HG03432 (cell line): Measurements from ENCODE around the gene QTRT2.

Source experiments
- ATAC-seq: cut with Tn5 transposase; IDR thresholded peaks from one replicate; pipeline ENCODE4 v1.9.1; 2021; ENCODE audit warnings: mild to moderate bottlenecking, moderate library complexity; ENCODE audit not compliant: unreplicated experiment

QTRT2 gene

DNA sequence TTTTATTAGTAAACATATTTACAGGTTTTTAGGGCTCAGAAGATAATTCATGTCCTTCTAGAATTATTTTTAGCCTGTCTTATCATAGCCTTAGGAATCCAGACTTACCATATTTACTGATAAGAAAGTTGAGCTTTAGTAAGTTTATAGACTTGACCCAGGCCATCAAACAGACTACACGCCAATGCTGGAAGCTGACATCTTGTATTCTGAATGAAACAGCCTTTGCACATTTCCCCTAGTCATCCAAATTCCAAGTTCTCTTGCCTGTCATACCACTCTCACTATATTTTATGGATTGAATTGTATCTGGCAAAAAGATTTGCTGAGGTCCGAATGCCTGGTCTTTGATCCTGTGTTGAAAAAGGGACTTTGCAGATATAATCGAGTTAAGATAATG lies 63.7 kb downstream of the QTRT2 start:
- no peak for ATAC-seq

DNA sequence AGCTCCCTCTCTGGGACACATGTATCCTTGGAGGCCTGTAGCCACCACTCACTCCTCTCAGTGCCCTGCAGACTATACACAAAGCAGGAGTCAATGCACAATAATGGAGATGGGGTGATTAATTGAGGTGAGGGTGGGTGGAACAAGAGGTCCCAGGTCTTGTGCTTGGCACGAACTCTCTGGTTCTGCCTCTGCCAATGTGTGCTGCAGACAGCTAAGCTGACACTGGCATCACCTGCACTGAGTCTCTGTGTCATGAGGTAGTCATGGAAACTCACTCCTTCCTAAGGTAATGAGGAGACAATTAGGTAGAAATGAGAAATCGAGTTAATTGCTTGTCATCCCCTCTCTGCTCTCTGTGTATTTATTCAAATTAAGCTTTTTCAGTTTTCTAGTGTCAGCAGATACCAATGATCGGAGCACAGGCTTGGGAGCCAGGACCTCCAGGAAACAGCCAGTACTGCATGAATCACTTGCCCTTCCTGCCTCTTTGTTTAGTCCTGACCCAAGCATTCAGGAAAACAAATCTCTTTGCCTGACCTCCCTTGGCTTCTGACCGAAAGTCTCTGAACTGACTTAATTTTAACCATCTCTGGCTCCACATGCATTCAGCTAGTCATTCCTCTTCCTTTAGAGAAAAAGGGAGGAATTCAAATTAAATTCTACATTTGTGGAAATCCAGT lies 65.6 kb downstream of the QTRT2 start:
- no peak for ATAC-seq

DNA sequence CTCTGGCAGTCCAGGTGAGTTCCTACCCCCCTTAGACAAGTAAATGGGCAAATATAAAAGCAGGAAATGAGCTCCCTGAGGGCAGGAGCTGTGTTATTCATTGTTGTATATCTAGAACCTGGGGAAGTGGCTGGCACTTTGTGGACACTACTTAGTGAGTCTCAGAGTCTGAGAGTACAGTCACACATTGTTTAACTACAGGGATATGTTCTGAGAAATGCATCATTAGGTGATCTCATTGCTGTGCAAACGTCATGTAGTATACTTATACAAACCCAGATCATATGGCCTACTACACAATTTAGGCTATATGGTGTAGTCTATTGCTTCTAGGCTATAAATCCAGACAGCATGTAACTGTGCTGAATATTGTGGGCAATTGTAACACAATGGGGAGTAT lies 69.9 kb downstream of the QTRT2 start:
- no peak for ATAC-seq

DNA sequence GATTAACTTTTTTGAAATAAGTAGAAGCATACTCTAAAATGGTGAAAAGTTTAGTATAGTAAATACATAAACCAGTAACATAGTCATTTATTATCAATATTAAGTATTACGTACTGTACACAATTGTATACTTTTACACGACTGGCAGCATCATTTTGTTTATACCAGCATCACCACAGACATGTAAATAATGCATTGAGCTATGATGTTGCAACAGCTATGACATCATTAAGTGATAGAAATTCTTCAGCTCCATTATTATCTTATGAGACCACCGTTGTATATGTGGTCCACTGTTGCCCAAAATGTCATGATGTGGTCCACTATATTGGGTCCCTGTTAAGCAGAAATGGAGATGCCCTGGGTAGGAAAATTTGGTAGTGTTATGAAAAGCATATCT lies 71.0 kb downstream of the QTRT2 start:
- no peak for ATAC-seq

DNA sequence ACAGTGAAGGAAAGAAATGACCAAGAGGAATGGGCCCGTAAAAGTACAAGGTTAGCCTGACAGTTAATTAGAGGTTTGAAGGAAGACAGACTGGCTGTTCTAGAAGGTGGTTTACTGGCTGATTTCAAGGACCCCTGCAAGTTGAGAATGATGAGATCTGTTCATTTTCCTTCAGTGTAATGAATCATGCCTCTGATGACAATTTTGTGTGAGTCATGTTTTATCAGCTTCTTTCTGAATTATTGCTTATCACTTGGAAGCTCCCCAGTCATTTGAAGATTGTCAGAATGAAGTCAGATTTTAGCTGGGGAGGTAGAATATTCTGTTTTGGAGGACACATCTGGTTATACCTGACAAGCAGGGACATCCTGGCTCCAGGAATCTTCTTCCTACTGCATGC lies 71.7 kb downstream of the QTRT2 start:
- ATAC-seq: no peak

DNA sequence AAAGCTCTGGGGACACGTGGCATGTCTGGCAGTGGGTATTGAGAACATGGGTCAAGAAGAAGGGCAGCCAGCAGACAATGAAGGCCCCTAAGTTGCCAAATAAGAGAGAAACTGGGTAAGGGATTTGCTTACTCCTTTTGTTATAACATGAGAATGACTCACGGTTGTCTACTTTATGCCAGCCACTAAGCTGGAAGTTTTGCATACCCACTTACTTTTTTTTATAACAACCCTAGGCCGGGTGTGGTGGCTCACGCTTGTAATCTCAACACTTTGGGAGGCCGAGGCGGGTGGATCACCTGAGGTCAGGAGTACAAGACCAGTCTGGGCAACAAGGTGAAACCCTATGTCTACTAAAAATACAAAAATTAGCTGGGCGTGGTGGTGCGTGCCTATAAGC lies 72.3 kb downstream of the QTRT2 start:
- no peak for ATAC-seq

DNA sequence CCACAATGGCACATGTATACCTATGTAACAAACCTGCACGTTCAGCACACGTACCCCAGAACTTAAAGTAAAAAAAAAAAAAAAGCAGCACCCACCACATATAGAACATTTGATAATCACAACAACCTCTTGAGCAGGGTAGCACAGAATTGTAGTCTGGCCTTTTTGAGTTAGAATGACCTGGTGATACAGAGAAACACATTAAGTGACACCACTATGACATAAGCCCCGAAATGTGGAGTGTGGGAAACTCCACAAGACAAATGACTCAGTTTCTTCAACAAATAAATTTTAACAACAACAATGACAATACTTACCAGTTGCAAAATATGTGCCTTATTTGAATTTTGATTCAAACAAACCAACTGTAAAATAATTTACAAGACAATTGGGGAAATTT lies 76.0 kb downstream of the QTRT2 start:
- no peak for ATAC-seq

DNA sequence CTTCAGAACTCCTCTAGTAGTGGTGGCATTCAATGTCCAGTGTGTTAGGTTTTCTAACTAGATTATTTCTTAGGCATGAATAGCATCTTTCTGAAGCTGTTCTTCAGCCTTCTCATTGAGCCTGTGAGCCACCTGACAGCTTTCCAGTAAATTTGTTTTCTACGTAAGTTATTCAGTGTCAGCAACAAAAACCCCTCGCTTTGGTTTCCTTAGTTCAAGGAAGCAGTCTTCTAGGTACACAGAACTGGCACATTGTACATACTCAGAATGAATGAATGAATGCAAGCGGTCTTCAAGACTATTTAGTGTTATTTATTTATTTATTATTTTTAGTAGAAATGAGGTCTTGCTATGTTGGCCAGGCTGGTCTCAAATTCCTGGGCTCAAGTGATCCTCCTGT lies 77.4 kb downstream of the QTRT2 start:
- no peak for ATAC-seq
